Naive thymus-derived CD4-positive, alpha-beta T cell (primary cell): Measurements from ENCODE around the gene UHRF1. TPM values are rescaled to one million over a fixed set of nuclear protein-coding genes. Genes with fewer than 3 reads are reported as not detected.
A peak's percentile ranks its signal among the peaks of the same experiment; 100 is the strongest.

Experiments
- ATAC-seq: fragments of 150-1000 bp; cut with Tn5 transposase; 2 replicates; pipeline ENCODE4 v1.10.0; 2021; ENCODE audit warnings: mild to moderate bottlenecking, moderate library complexity
- CTCF ChIA-PET: fragments of 350-600 bp; sonication (Branson Sonifier 250); formaldehyde crosslinking; loops from one replicate; lab custom pipeline; 2021; ENCODE audit warnings: antibody characterized with exemption; lab: Charles Lee
- POLR2A ChIA-PET: fragments of 350-600 bp; sonication (Branson Sonifier 250); formaldehyde crosslinking; loops from one replicate; lab custom pipeline; 2021; ENCODE audit warnings: antibody characterized with exemption, inconsistent platforms; lab: Charles Lee
- DNase-seq, 9 donors: peaks; one replicate each; pipeline versions ENCODE4 v3.0.0 to v3.0.0-alpha.2; 2020 to 2022; ENCODE audit warnings: mixed read lengths in 1 of 9
- H3K27ac ChIP-seq: one replicate; pipeline ENCODE4 v1.7.0; 2013; ENCODE audit warnings: mild to moderate bottlenecking, low read depth, low read length, moderate library complexity
- H3K27me3 ChIP-seq, 2 donors: one replicate each; pipeline ENCODE4 v1.7.0; 2013; ENCODE audit warnings: low read length in 2 of 2, mild to moderate bottlenecking in 2 of 2, moderate library complexity in 2 of 2; ENCODE audit not compliant: control insufficient read depth in 2 of 2, insufficient read depth in 2 of 2
- H3K36me3 ChIP-seq, 3 experiments: 1 replicate in 2 of 3; 2 replicates in 1 of 3; pipeline ENCODE4 v1.7.0; 2013; ENCODE audit warnings: low read length in 3 of 3, mild to moderate bottlenecking in 3 of 3, moderate library complexity in 1 of 3; ENCODE audit not compliant: insufficient read depth in 3 of 3, control insufficient read depth in 2 of 3
- H3K4me1 ChIP-seq, 2 donors: one replicate each; pipeline ENCODE4 v1.7.0; 2013; ENCODE audit warnings: low read length in 2 of 2, mild to moderate bottlenecking in 2 of 2, moderate library complexity in 1 of 2; ENCODE audit not compliant: control insufficient read depth in 2 of 2, insufficient read depth in 2 of 2
- H3K4me3 ChIP-seq: 2 replicates; pipeline ENCODE4 v1.7.0; 2013; ENCODE audit warnings: mild to moderate bottlenecking, low read length
- H3K9me3 ChIP-seq, 3 experiments: 1 replicate in 2 of 3; 2 replicates in 1 of 3; pipeline ENCODE4 v1.7.0; 2013; ENCODE audit warnings: low read length in 3 of 3; ENCODE audit not compliant: control insufficient read depth in 2 of 3
- H3K27ac Mint-ChIP-seq, 9 donors: one replicate each; pipeline ENCODE4 v1.8.0; 2020 to 2022; ENCODE audit warnings: mixed read lengths in 9 of 9, mild to moderate bottlenecking in 8 of 9, moderate library complexity in 5 of 9, inconsistent platforms in 2 of 9
- H3K27me3 Mint-ChIP-seq, 5 donors: one replicate each; pipeline ENCODE4 v1.8.0; 2021 to 2022; ENCODE audit warnings: mixed read lengths in 5 of 5, mild to moderate bottlenecking in 1 of 5
- H3K36me3 Mint-ChIP-seq, 5 donors: one replicate each; pipeline ENCODE4 v1.8.0; 2020 to 2022; ENCODE audit warnings: mixed read lengths in 5 of 5, mild to moderate bottlenecking in 3 of 5, inconsistent platforms in 1 of 5
- H3K4me1 Mint-ChIP-seq, 7 donors: one replicate each; pipeline ENCODE4 v1.8.0; 2020 to 2022; ENCODE audit warnings: mixed read lengths in 7 of 7, mild to moderate bottlenecking in 3 of 7, inconsistent platforms in 1 of 7
- H3K4me3 Mint-ChIP-seq, 10 donors: one replicate each; pipeline ENCODE4 v1.8.0; 2020 to 2022; ENCODE audit warnings: mild to moderate bottlenecking in 10 of 10, mixed read lengths in 10 of 10, moderate library complexity in 6 of 10, inconsistent platforms in 2 of 10
- H3K9me3 Mint-ChIP-seq, 11 donors: one replicate each; pipeline ENCODE4 v1.8.0; 2020 to 2022; ENCODE audit warnings: mixed read lengths in 11 of 11, mild to moderate bottlenecking in 4 of 11, inconsistent platforms in 1 of 11, moderate library complexity in 1 of 11
- intact Hi-C, 2 donors: fragments of 100-400 bp; cut with micrococcal nuclease; formaldehyde crosslinking; loops; one replicate each; pipeline ENCODE4 v1.15.1; 2023
- polyA plus RNA-seq, 2 donors: library from polyadenylated mRNA; unstranded; fragments of 300-500 nt; fragmentation: Illumina TruSeq; gene quantifications; one replicate each; pipeline ENCODE4 v1.2.3, GENCODE V29; 2021
- total RNA-seq, 6 experiments: library from RNA in 5 of 6; stranded (reverse) in 5 of 6; gene quantifications; 1 replicate in 5 of 6; 2 replicates in 1 of 6; pipeline ENCODE4 v1.2.3 and lab custom pipeline; 2021 to 2026

The UHRF1 gene
- total RNA-seq: 10 to 100 TPM in 1 of 5 experiments, 1 to 10 TPM in 1, under 1 TPM in 3; 0.08 to 94.0 (median 0.24) TPM
- polyA plus RNA-seq: under 1 TPM; 0.06 to 0.07 TPM
- not detected for total RNA-seq (lab: John Stamatoyannopoulos, UW)

DNA sequence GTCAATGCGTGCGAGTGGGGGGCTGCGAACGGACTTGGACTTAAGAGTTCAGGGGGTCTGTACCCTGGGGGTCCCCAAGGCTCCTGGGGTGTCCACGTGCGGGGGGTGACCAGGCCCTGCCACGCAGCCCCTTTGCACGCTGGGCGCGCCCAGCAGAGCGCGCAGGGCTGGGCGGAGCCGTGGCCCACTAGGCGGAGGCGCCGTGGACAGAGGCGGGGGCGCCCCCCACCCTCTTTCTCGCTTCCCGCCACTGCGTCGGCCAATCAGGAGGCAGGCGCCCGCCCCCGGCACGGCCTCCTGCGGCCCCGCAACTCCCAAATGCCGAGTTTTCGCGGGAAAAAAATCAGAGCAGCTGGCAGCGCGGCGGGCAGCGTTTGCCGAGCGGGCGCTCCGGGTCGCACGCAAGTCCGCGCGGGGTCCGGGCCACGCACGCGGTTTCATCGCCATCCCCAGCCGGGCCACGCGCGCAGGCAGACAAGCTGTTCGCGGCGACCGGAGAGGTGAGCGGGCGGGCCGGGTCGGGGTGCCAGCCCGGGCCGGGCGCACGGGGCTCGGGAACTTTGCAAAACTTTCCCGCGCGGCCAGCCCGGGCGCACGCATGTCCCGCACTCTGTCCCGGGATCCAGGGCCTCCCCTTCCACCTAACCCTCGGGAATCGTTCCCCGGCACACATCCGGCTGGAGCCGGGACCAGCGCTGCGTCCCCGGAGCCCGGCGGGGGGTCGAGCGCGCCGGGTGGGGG, at the start of gene UHRF1:
Gene UHRF1 (plus strand): TSS at position 346 of the 741 bp plus-strand sequence. CDS start 1,385 bp downstream, outside the sequence.
- DNase-seq (peak in 2 of 9 donors; percentile 16 to 74), ATAC-seq (no peak)
- ChIA-PET POLR2A (no interaction called here), CTCF (no interaction called here)
- Mint-ChIP-seq H3K4me3 (peak within 1 kb of the TSS; percentile 93 to 100 (median 99)), H3K27ac (peak within 1 kb of the TSS in 7 of 9 donors; percentile 55 to 99 (median 87)), H3K36me3 (peaks cover 0 to 10% (median 2%) of the 10 kb centered on the region in 5 donors), H3K9me3 (no peaks in the 10 kb centered on the region), H3K27me3 (no peaks in the 10 kb centered on the region), H3K4me1 (peaks cover 38 to 69% (median 56%) of the 10 kb centered on the region in 7 donors)
- peaks cover 46 to 54% of the 10 kb centered on the region in 2 donors for H3K4me1 ChIP-seq
- peak within 1 kb of the TSS; percentile 67 for H3K27ac ChIP-seq
- H3K9me3 ChIP-seq: no peaks in the 10 kb centered on the region
- H3K27me3 ChIP-seq: no peaks in the 10 kb centered on the region
- peaks cover 0 to 15% (median 0%) of the 10 kb centered on the region in 3 experiments for H3K36me3 ChIP-seq
- intact Hi-C loops: loop anchor here in 1 of 2 donors (5.0 kb wide), 1 partner anchor 507 kb away; the partner anchor contains the start of genes CHAF1A and SH3GL1
- peak within 1 kb of the TSS; percentile 61 for H3K4me3 ChIP-seq

DNA sequence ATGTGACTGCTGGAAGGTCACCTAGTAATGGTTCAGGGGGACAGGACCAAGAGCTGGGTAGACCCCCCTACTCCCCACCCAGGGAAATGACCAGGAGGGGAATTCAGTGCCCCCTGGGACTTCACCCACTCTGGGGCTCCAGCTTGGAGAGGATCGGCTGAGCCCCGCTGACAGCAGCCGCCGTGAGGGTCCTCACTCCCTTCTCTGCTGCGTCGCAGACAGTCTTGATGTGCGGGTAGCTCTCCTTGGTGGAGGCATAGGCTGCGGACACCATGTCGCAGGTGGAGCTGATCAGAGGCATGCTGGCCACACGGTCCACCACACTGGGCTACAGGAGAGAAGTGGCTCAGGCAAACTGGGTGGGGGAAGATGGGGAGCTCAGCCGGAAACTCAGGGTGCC, 49.6 kb upstream of the UHRF1 start:
- no peak for DNase-seq
- no peak overlapping the region for H3K4me3 Mint-ChIP-seq
- intact Hi-C loops: no loop called here
- Histone ChIP-seq H3K27me3 (no peaks in the 10 kb centered on the region), H3K4me3 (no peak overlapping the region), H3K4me1 (no peaks in the 10 kb centered on the region), H3K36me3 (peaks cover 0 to 42% (median 0%) of the 10 kb centered on the region in 3 experiments), H3K9me3 (no peaks in the 10 kb centered on the region), H3K27ac (no peak overlapping the region)
- H3K9me3 Mint-ChIP-seq: no peaks in the 10 kb centered on the region
- no peaks in the 10 kb centered on the region for H3K4me1 Mint-ChIP-seq
- CTCF ChIA-PET: interaction anchor here (1.1 kb wide), 1 partner anchor 8 kb away, joined by 3 read pairs; no protein-coding TSS in a partner anchor
- no peak for ATAC-seq
- H3K36me3 Mint-ChIP-seq: peaks cover 0 to 4% (median 0%) of the 10 kb centered on the region in 5 donors
- H3K27ac Mint-ChIP-seq: no peak overlapping the region
- H3K27me3 Mint-ChIP-seq: no peaks in the 10 kb centered on the region
- POLR2A ChIA-PET: interaction anchor here (1.6 kb wide), 1 partner anchor 7 kb away, joined by 4 read pairs; the partner anchor contains the start of gene PLIN3

DNA sequence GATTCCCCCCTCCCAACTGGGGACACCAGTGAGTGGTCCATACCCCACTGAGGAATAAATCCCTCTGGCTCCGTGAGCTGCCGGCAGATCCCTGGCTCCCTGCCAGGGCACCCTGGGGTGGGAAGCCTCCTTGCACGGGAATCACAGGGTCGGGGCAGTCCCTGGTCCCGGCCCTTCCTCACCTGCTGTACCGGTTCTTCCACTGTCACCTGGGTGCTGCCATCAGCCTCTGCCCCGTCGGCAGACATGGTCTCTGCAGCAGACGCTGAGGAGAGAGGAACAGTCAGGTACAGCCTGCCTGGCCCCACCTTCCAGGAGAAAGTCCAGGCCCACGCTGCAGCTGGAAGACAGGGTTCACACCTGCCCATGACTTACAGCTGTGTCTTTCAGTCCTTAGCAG, 48.2 kb upstream of the UHRF1 start:
- Mint-ChIP-seq H3K4me1 (no peaks in the 10 kb centered on the region), H3K27ac (no peak overlapping the region), H3K36me3 (no peaks in the 10 kb centered on the region), H3K27me3 (no peaks in the 10 kb centered on the region), H3K4me3 (no peak overlapping the region), H3K9me3 (no peaks in the 10 kb centered on the region)
- Histone ChIP-seq H3K36me3 (peaks cover 0 to 32% (median 0%) of the 10 kb centered on the region in 3 experiments), H3K27me3 (no peaks in the 10 kb centered on the region), H3K4me1 (no peaks in the 10 kb centered on the region), H3K4me3 (no peak overlapping the region), H3K27ac (no peak overlapping the region), H3K9me3 (no peaks in the 10 kb centered on the region)
- intact Hi-C loops: no loop called here
- DNase-seq: no peak
- POLR2A ChIA-PET: no interaction called here
- CTCF ChIA-PET: no interaction called here
- ATAC-seq: no peak

DNA sequence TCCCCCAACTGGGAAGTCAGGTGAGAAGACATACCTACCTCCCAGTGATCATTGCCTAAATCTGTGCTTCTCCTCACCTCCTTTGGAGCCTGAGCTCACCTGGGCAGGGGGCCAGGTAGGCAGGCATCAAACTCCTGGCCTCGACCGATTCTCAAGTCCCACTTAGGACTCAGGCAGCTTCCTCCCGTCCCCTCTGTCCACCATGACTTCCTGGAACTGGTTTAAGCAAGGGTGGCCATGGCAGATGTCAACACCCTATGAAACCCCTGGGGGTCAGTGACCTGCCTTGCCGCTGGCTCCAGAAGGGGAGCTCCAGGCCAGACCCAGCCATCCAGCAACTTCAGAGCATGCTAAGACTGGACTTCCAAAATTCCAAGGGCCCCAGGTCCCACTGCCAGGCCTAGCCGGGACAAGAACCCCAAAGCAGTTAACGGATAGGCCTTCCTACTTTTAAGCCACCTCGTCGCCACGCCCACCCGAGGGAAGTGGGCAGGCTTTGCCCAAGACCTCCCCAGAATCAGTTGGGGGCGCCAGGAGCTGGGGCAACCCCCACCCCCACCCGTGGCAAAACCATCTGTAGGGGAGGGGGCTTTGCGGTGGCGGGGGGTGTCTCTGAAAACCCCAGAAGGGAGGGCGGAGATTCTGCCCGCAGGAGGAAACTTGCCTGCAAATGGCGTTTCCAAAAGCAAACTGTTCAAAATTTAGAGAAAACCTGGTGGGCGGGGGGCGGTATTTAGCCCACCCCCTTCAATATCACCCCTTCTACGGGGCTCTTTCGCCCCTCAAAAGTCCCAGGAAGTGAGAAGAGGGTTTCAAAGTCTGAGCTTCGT, 42.5 kb upstream of the UHRF1 start:
- ATAC-seq (peak; percentile 18), DNase-seq (peak; percentile 21 to 58 (median 32))
- Mint-ChIP-seq H3K27ac (peak overlapping the region; percentile 56 to 86 (median 75)), H3K27me3 (no peaks in the 10 kb centered on the region), H3K4me3 (peak overlapping the region; percentile 76 to 88 (median 84)), H3K36me3 (no peaks in the 10 kb centered on the region), H3K9me3 (no peaks in the 10 kb centered on the region), H3K4me1 (peaks cover 5 to 22% (median 7%) of the 10 kb centered on the region in 7 donors)
- POLR2A ChIA-PET: interaction anchor here (0.8 to 3.1 kb wide), 8 partner anchors 8 to 102 kb away, joined by 3 to 14 read pairs (median 4); partner anchors contain the start of genes FEM1A and KDM4B
- CTCF ChIA-PET: interaction anchor here (1.0 kb wide), 2 partner anchors 13 to 15 kb away, joined by 3 read pairs; no protein-coding TSS in a partner anchor
- Histone ChIP-seq H3K27ac (peak overlapping the region; percentile 70), H3K4me3 (peak overlapping the region; percentile 76), H3K36me3 (no peaks in the 10 kb centered on the region), H3K9me3 (no peaks in the 10 kb centered on the region), H3K4me1 (peaks cover 4 to 6% of the 10 kb centered on the region in 2 donors), H3K27me3 (no peaks in the 10 kb centered on the region)
- intact Hi-C loops: loop anchor here (1.0 to 5.0 kb wide), 5 partner anchors 44 to 145 kb away; partner anchors contain the start of genes DPP9 (in 1 of the 2) and KDM4B (in 1 of the 2)

DNA sequence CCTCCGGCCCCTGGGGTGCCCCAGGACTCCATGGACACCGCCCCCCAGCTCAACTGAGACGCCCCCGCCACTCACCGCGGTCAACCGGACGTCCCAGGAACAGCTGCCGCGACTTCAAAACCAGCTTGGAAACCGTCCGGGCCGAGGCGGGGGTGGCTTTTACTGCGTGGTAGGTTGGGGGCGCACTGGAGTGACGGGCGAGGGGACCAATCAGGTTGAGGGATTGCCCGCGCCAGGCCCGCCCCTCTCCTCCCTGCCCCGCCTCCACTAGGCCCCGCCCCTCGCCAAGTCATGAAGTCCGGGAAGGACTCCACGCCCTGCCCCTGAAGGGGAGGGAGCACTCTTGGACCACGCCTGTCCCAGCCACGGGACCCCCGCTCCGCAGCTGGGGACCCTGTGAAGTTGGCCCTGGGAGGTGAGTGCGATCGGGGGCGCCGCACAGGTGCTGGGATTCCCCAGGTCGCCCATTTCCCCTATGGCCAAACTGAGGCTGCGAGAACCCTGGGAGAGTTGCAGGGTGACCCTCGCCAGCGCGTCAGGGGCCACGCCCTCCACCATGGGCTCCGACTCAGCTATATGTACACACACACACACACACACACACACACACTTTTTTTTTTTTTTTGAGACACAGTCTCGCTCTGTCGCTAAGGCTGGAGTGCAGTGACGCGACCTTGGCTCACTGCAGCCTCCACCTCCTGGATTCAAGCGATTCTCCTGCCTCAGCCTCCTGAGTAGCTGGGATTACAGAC, 41.6 kb upstream of the UHRF1 start, which contains the start of gene PLIN3:
Gene PLIN3 (minus strand): TSS at position 134 of the 752 bp plus-strand sequence. CDS start 6,273 bp downstream, outside the sequence.
- no peaks in the 10 kb centered on the region for H3K27me3 ChIP-seq
- ChIA-PET CTCF (interaction anchor here (0.6 to 1.4 kb wide), 5 partner anchors 16 to 164 kb away, joined by 3 to 6 read pairs (median 4); no protein-coding TSS in a partner anchor), POLR2A (interaction anchor here (0.5 to 3.1 kb wide), 8 partner anchors 9 to 101 kb away, joined by 3 to 14 read pairs (median 4); partner anchors contain the start of genes FEM1A and KDM4B)
- H3K36me3 ChIP-seq: no peaks in the 10 kb centered on the region
- peak within 1 kb of the TSS; percentile 70 for H3K27ac ChIP-seq
- peaks cover 4 to 6% of the 10 kb centered on the region in 2 donors for H3K4me1 ChIP-seq
- Mint-ChIP-seq H3K9me3 (no peaks in the 10 kb centered on the region), H3K4me3 (peak within 1 kb of the TSS; percentile 76 to 88 (median 84)), H3K4me1 (peaks cover 5 to 25% (median 10%) of the 10 kb centered on the region in 7 donors), H3K27ac (peak within 1 kb of the TSS; percentile 68 to 86 (median 75)), H3K36me3 (no peaks in the 10 kb centered on the region), H3K27me3 (no peaks in the 10 kb centered on the region)
- ATAC-seq (peak; percentile 96), DNase-seq (peak; percentile 61 to 96 (median 79))
- peak within 1 kb of the TSS; percentile 76 for H3K4me3 ChIP-seq
- intact Hi-C loops: loop anchor here (1.0 to 5.0 kb wide), 5 partner anchors 44 to 145 kb away; partner anchors contain the start of genes DPP9 (in 1 of the 2) and KDM4B (in 1 of the 2)
- H3K9me3 ChIP-seq: no peaks in the 10 kb centered on the region
